Neural progenitor cell (in vitro differentiated cells): ENCODE measurements around the gene HTR7. TPM values are rescaled to one million over a fixed set of nuclear protein-coding genes. Genes with fewer than 3 reads are reported as not detected.

Experiments used
- DNase-seq: peaks from one replicate; pipeline ENCODE4 v3.0.0-alpha.2; 2016; ENCODE audit warnings: low spot score
- H2AFZ ChIP-seq: fragments of 200-600 bp; sonication (generic); replicated peaks from 2 replicates; pipeline ENCODE4 v1.6.1; 2016; ENCODE audit warnings: antibody characterized with exemption
- H3F3A ChIP-seq: fragments of 200-600 bp; sonication (generic); 2 replicates; pipeline ENCODE4 v1.6.1; 2016; ENCODE audit warnings: antibody characterized with exemption, low read depth
- H3K27ac ChIP-seq: fragments of 200-600 bp; sonication (generic); 2 replicates; pipeline ENCODE4 v1.5.1; 2016; ENCODE audit warnings: mild to moderate bottlenecking
- H3K27me3 ChIP-seq: fragments of 200-600 bp; sonication (generic); 2 replicates; pipeline ENCODE4 v1.6.1; 2016; ENCODE audit warnings: mild to moderate bottlenecking, moderate library complexity
- H3K36me3 ChIP-seq: fragments of 200-600 bp; sonication (generic); 2 replicates; pipeline ENCODE4 v1.5.1; 2016
- H3K4me1 ChIP-seq: fragments of 200-600 bp; sonication (generic); 2 replicates; pipeline ENCODE4 v1.6.1; 2016; ENCODE audit warnings: mixed run types
- H3K4me2 ChIP-seq: fragments of 200-600 bp; sonication (generic); 2 replicates; pipeline ENCODE4 v1.6.1; 2016
- H3K4me3 ChIP-seq: fragments of 200-600 bp; sonication (generic); 2 replicates; pipeline ENCODE4 v1.5.1; 2016
- H3K79me2 ChIP-seq: fragments of 200-600 bp; sonication (generic); 2 replicates; pipeline ENCODE4 v1.6.1; 2016; ENCODE audit warnings: low read depth
- H3K9ac ChIP-seq: fragments of 200-600 bp; sonication (generic); 2 replicates; pipeline ENCODE4 v1.6.1; 2016
- H3K9me3 ChIP-seq: fragments of 200-600 bp; sonication (generic); 2 replicates; pipeline ENCODE4 v1.5.1; 2016; ENCODE audit warnings: low read depth
- H4K20me1 ChIP-seq: fragments of 200-600 bp; sonication (generic); 2 replicates; pipeline ENCODE4 v1.6.1; 2016; ENCODE audit warnings: low read depth
- H3K27ac Mint-ChIP-seq: 3 replicates; pipeline ENCODE4 v1.8.0; 2021; ENCODE audit warnings: mixed read lengths
- H3K27me3 Mint-ChIP-seq: 2 replicates; pipeline ENCODE4 v1.8.0; 2022; ENCODE audit warnings: low read depth, mild to moderate bottlenecking, inconsistent platforms, moderate library complexity, mixed read lengths; ENCODE audit not compliant: insufficient read depth
- H3K36me3 Mint-ChIP-seq: 3 replicates; pipeline ENCODE4 v1.8.0; 2021; ENCODE audit warnings: mixed read lengths
- H3K4me1 Mint-ChIP-seq: 3 replicates; pipeline ENCODE4 v1.8.0; 2021; ENCODE audit warnings: mixed read lengths
- H3K4me3 Mint-ChIP-seq: 3 replicates; pipeline ENCODE4 v1.8.0; 2021; ENCODE audit warnings: mild to moderate bottlenecking, moderate library complexity, mixed read lengths
- H3K9me3 Mint-ChIP-seq: 3 replicates; pipeline ENCODE4 v1.8.0; 2020; ENCODE audit warnings: mixed read lengths
- CTCF ChIP-seq: fragments of 200-600 bp; sonication (generic); IDR thresholded peaks from 2 replicates; pipeline ENCODE4 v1.5.1; 2017; ENCODE audit warnings: antibody characterized with exemption, mild to moderate bottlenecking
- EZH2 ChIP-seq: fragments of 200-600 bp; sonication (generic); IDR thresholded peaks from 2 replicates; pipeline ENCODE4 v1.6.1; 2017; ENCODE audit warnings: antibody characterized with exemption, mild to moderate bottlenecking, moderate library complexity
- EZH2phosphoT487 ChIP-seq: fragments of 200-600 bp; sonication (generic); IDR thresholded peaks from 2 replicates; pipeline ENCODE4 v1.6.1; 2017; ENCODE audit warnings: antibody characterized with exemption
- total RNA-seq: library from RNA; depleted of rRNA; stranded (reverse); fragments of >200 nt; gene quantifications from 2 replicates; pipeline ENCODE4 v1.2.3, GENCODE V29; 2015; ENCODE audit warnings: low replicate concordance

Gene HTR7
- total RNA-seq, 1 donor from 2014 or later, result not detected

GRCh38 chr10:90856261-90856660 is 1.6 kb downstream of the HTR7 start:
- peaks cover 7% of the 10 kb centered on the region for H3K4me1 Mint-ChIP-seq
- H3K27me3 ChIP-seq, result peaks cover 57% of the 10 kb centered on the region
- H3K9me3 ChIP-seq, result no peaks in the 10 kb centered on the region
- TF ChIP-seq CTCF (no peak), EZH2 (no peak), EZH2phosphoT487 (no peak)
- H3K36me3 Mint-ChIP-seq, result no peaks in the 10 kb centered on the region
- peaks cover 7% of the 10 kb centered on the region for H3K9me3 Mint-ChIP-seq
- peaks cover 22% of the 10 kb centered on the region for H3K27me3 Mint-ChIP-seq
- H3K4me1 ChIP-seq, result no peaks in the 10 kb centered on the region
- H3K27ac Mint-ChIP-seq, result no peak overlapping the region
- H3K27ac ChIP-seq, result no peak overlapping the region
- H3F3A ChIP-seq, result peaks cover 11% of the 10 kb centered on the region
- DNase-seq, result no peak
- no peaks in the 10 kb centered on the region for H3K36me3 ChIP-seq
- H3K79me2 ChIP-seq, result no peaks in the 10 kb centered on the region
- H3K4me3 Mint-ChIP-seq, result peak overlapping the region; percentile 93
- no peak overlapping the region for H3K4me2 ChIP-seq
- no peak overlapping the region for H3K4me3 ChIP-seq
- no peaks in the 10 kb centered on the region for H4K20me1 ChIP-seq
- no peak overlapping the region for H2AFZ ChIP-seq
- H3K9ac ChIP-seq, result no peak overlapping the region

DNA sequence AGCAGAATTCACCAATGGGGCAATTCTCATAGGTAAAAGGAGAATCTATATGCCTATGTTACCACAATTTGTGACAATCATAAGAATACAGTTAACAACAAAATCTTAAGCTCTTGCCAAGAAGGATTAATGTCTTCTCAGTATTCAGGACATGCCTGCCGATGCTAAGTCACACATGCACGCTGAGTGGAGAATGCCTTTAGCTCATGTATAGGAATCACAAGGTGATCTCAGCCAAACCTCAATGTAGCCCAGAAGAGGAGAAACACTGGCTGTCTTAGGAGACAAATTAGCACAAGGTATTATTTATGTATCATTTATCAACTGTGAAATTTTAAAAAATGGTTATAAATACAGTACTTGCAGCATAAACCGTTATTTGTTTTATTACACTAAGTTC is 2.7 kb downstream of the HTR7 start:
- no peak overlapping the region for H2AFZ ChIP-seq
- H3K27ac ChIP-seq, result no peak overlapping the region
- Mint-ChIP-seq H3K4me3 (no peak overlapping the region), H3K4me1 (peaks cover 7% of the 10 kb centered on the region), H3K36me3 (no peaks in the 10 kb centered on the region), H3K27me3 (peaks cover 24% of the 10 kb centered on the region), H3K9me3 (peaks cover 17% of the 10 kb centered on the region), H3K27ac (no peak overlapping the region)
- H3K79me2 ChIP-seq, result no peaks in the 10 kb centered on the region
- no peaks in the 10 kb centered on the region for H3K4me1 ChIP-seq
- DNase-seq, result no peak
- H3K36me3 ChIP-seq, result no peaks in the 10 kb centered on the region
- H3K27me3 ChIP-seq, result peaks cover 56% of the 10 kb centered on the region
- no peak overlapping the region for H3K4me2 ChIP-seq
- no peak for TF ChIP-seq EZH2phosphoT487
- no peak for TF ChIP-seq CTCF
- TF ChIP-seq EZH2, result no peak
- peaks cover 11% of the 10 kb centered on the region for H3F3A ChIP-seq
- no peaks in the 10 kb centered on the region for H4K20me1 ChIP-seq
- peaks cover 8% of the 10 kb centered on the region for H3K9me3 ChIP-seq
- H3K4me3 ChIP-seq, result no peak overlapping the region
- H3K9ac ChIP-seq, result no peak overlapping the region

DNA sequence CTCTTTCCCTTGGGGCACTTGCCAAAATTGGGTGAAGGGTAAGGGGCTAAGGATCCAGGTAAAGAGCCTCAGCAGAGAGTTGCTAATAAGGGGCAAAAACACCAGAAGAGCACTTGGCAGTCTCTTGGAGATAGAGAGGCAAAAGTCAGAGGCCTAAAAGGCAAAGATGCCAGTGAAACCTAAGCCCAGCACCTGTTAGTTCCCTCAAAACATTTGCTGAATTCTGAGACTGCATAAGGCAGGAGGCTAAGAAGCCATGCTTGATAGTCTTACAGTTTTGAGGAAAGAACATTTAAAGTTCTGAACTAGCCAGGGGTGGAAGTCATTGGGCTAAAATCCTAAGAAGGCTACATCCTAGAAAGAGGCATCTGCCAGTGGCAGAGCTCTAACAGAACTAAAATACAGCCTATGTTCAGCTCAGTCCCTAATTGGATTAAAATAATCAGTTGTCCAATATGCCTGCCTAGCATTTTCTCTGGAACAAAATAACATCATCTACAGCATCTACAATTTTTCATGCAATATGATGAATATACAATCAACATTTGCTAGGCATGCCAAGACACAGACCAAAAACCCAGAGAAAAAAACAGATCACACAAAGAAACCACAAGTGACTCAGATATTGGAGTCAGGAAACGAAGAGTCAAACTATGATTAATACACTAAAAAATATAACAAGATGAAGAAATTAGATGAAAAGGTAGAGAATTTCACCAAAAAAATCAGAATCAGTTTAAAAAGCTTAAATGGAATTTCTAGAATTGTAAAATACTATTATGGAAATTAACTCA is 7.7 kb downstream of the HTR7 start:
- no peaks in the 10 kb centered on the region for H3K36me3 ChIP-seq
- no peaks in the 10 kb centered on the region for H3F3A ChIP-seq
- H3K4me3 Mint-ChIP-seq, result no peak overlapping the region
- peaks cover 8% of the 10 kb centered on the region for H3K27me3 ChIP-seq
- DNase-seq, result no peak
- peaks cover 7% of the 10 kb centered on the region for H3K27me3 Mint-ChIP-seq
- H2AFZ ChIP-seq, result no peak overlapping the region
- no peaks in the 10 kb centered on the region for H3K79me2 ChIP-seq
- H3K4me2 ChIP-seq, result no peak overlapping the region
- H4K20me1 ChIP-seq, result no peaks in the 10 kb centered on the region
- H3K9me3 ChIP-seq, result peaks cover 10% of the 10 kb centered on the region
- no peak overlapping the region for H3K4me3 ChIP-seq
- no peak for TF ChIP-seq CTCF
- TF ChIP-seq EZH2phosphoT487, result no peak
- TF ChIP-seq EZH2, result no peak
- no peak overlapping the region for H3K27ac Mint-ChIP-seq
- H3K36me3 Mint-ChIP-seq, result no peaks in the 10 kb centered on the region
- H3K27ac ChIP-seq, result no peak overlapping the region
- H3K4me1 ChIP-seq, result no peaks in the 10 kb centered on the region
- no peak overlapping the region for H3K9ac ChIP-seq
- peaks cover 19% of the 10 kb centered on the region for H3K9me3 Mint-ChIP-seq
- H3K4me1 Mint-ChIP-seq, result no peaks in the 10 kb centered on the region
